Measurements from ENCODE around the gene TNRC18. TPM values are rescaled to one million over a fixed set of nuclear protein-coding genes. Genes with fewer than 3 reads are reported as not detected.

Gene TNRC18
- total and polyA plus RNA-seq, 4 donors, result 2.3 to 37.1 (median 20.4) TPM

- Histone ChIP-seq H3K4me3 (ENCODE audit: low read depth in 1 of 3, low read length in 3 of 3) (no peak overlapping the region), H3K9ac (ENCODE audit: low read depth in 1 of 2, low read length in 2 of 2) (no peak overlapping the region), H3K27ac (ENCODE audit: low read depth in 1 of 2, low read length in 2 of 2) (no peak overlapping the region), H3K36me3 (ENCODE audit: control insufficient read depth in 4 of 4, insufficient read depth in 3 of 4, low read depth in 1 of 4, low read length in 3 of 4) (peaks cover 14 to 55% (median 31%) of the 10 kb centered on the region in 4 donors), H3K9me3 (ENCODE audit: control insufficient read depth in 4 of 4, low read length in 3 of 4) (no peaks in the 10 kb centered on the region), H3K27me3 (ENCODE audit: control insufficient read depth in 4 of 4, insufficient read depth in 4 of 4, low read length in 3 of 4) (no peaks in the 10 kb centered on the region), H3K4me1 (ENCODE audit: control insufficient read depth in 4 of 4, insufficient read depth in 4 of 4, low read length in 3 of 4) (no peaks in the 10 kb centered on the region)
- 96% methylated on average over 4 of the region's 4 CpGs for WGBS
- DNase-seq (ENCODE audit: low spot score), result no peak
- TF ChIP-seq YY1 (IDR thresholded peaks at IDR 0.05) (no peak), SP1 (IDR thresholded peaks at IDR 0.05) (no peak), REST (IDR thresholded peaks at IDR 0.05) (no peak), FOXA2 (IDR thresholded peaks at IDR 0.05) (no peak), NR2F2 (IDR thresholded peaks at IDR 0.05) (no peak), EGR1 (IDR thresholded peaks at IDR 0.05; ENCODE audit: low read depth in 2 of 2) (no peak), ATF3 (IDR thresholded peaks at IDR 0.05) (no peak), MAX (IDR thresholded peaks at IDR 0.05) (no peak), HNF4G (IDR thresholded peaks at IDR 0.05) (no peak), HNF4A (conservative IDR thresholded peaks at IDR 0.05) (no peak), ZBTB33 (IDR thresholded peaks at IDR 0.05) (no peak), RXRA (IDR thresholded peaks at IDR 0.05) (no peak), CTCF (IDR thresholded peaks at IDR 0.05; ENCODE audit: low read depth, low read length, missing input control) (no peak), FOXA1 (IDR thresholded peaks at IDR 0.05) (no peak), JUND (IDR thresholded peaks at IDR 0.05) (no peak)
Observed at GRCh38 chr7:5344342-5344741, 79.3 kb downstream of the TNRC18 start.

- DNase-seq (ENCODE audit: low spot score), result no peak
- H3K27ac ChIP-seq (ENCODE audit: low read depth in 1 of 2, low read length in 2 of 2), result no peak overlapping the region
- H3K9me3 ChIP-seq (ENCODE audit: control insufficient read depth in 4 of 4, low read length in 3 of 4), result no peaks in the 10 kb centered on the region
- TF ChIP-seq GABPA (IDR thresholded peaks at IDR 0.05 in 1 of 2, conservative IDR thresholded peaks at IDR 0.05 in 1 of 2) (no peak), YY1 (IDR thresholded peaks at IDR 0.05) (no peak)
- no peaks in the 10 kb centered on the region for H3K27me3 ChIP-seq (ENCODE audit: control insufficient read depth in 4 of 4, insufficient read depth in 4 of 4, low read length in 3 of 4)
- peaks cover 14 to 58% (median 33%) of the 10 kb centered on the region in 4 donors for H3K36me3 ChIP-seq (ENCODE audit: control insufficient read depth in 4 of 4, insufficient read depth in 3 of 4, low read depth in 1 of 4, low read length in 3 of 4)
- no peaks in the 10 kb centered on the region for H3K4me1 ChIP-seq (ENCODE audit: control insufficient read depth in 4 of 4, insufficient read depth in 4 of 4, low read length in 3 of 4)
- H3K4me3 ChIP-seq (ENCODE audit: low read depth in 1 of 3, low read length in 3 of 3), result no peak overlapping the region
- WGBS, result 95% methylated on average over 2 of the region's 2 CpGs
- H3K9ac ChIP-seq (ENCODE audit: low read depth in 1 of 2, low read length in 2 of 2), result no peak overlapping the region
Observed at GRCh38 chr7:5343884-5344283, 79.8 kb downstream of the TNRC18 start.

All from liver (tissue), 9 donors.